K562 (cell line): ENCODE results near the gene LDAH. TPM values are rescaled to one million over a fixed set of nuclear protein-coding genes. Genes with fewer than 3 reads are reported as not detected.

ENCODE experiments used
- ATAC-seq: fragments of 200-7000 bp; cut with Tn5 transposase; 3 replicates; pipeline ENCODE4 v1.9.1; 2020; ENCODE audit warnings: moderate library complexity
- BruUV-seq: library from RNA; stranded (reverse); fragments of 400-500 nt; replicated peaks from 2 replicates; lab custom pipeline; 2021; lab: Mats Ljungman, UMichigan
- CTCF ChIA-PET: fragments of 300-600 bp; formaldehyde crosslinking; extraction: SDS; loops from one replicate; lab custom pipeline; 2021; ENCODE audit warnings: low intra/inter-chr PET ratio; lab: Yijun Ruan, JAX
- POLR2A ChIA-PET: fragments of 300-600, 350-650 bp; sonication (Branson Sonifier 250); formaldehyde crosslinking; extraction: SDS; loops from one replicate; lab custom pipeline; 2021; ENCODE audit warnings: antibody characterized with exemption, inconsistent platforms; lab: Yijun Ruan, JAX
- DNase-seq, 4 experiments: peaks; one replicate each; pipeline versions ENCODE4 v3.0.0 to v3.0.0-alpha.2; 2011 to 2018; ENCODE audit warnings: low spot score in 3 of 4, mixed read lengths in 3 of 4; ENCODE audit errors: extremely low read depth in 1 of 4
- FAIRE-seq: peaks from 2 replicates; lab custom pipeline; 2011; peaks lifted over from hg19 to GRCh38; lab: Jason Lieb, UNC
- H2AFZ ChIP-seq: 2 replicates; pipeline ENCODE4 v1.6.0; 2011; ENCODE audit warnings: low read depth, low read length, control low read depth, inconsistent platforms
- H3K27ac ChIP-seq: fragments of 200-600 bp; 3 replicates; pipeline ENCODE4 v1.8.0; 2011; ENCODE audit warnings: low read depth, mild to moderate bottlenecking, control low read depth, inconsistent platforms, low read length, moderate library complexity, mixed read lengths; ENCODE audit errors: extremely low read depth
- H3K27me3 ChIP-seq, 2 experiments: fragments of 300-600 bp in 1 of 2; 2 replicates in 1 of 2; 3 replicates in 1 of 2; pipeline versions ENCODE4 v1.6.0 to v1.8.0; 2011; ENCODE audit warnings: inconsistent platforms in 2 of 2, low read length in 2 of 2, mild to moderate bottlenecking in 1 of 2, mixed read lengths in 1 of 2, moderate library complexity in 1 of 2; ENCODE audit not compliant: control insufficient read depth in 2 of 2, insufficient read depth in 2 of 2
- H3K36me3 ChIP-seq: fragments of 300-600 bp; 3 replicates; pipeline ENCODE4 v1.8.0; 2011; ENCODE audit warnings: mild to moderate bottlenecking, low read length, inconsistent platforms; ENCODE audit not compliant: control insufficient read depth, insufficient read depth
- H3K4me1 ChIP-seq, 2 experiments: fragments of 200-600 bp in 1 of 2; replicated peaks in 1 of 2; 2 replicates in 1 of 2; 3 replicates in 1 of 2; pipeline versions ENCODE4 v1.5.1 to v1.8.0; 2011; ENCODE audit warnings: inconsistent platforms in 2 of 2, low read length in 2 of 2, mild to moderate bottlenecking in 1 of 2, mixed read lengths in 1 of 2, moderate library complexity in 1 of 2; ENCODE audit not compliant: control insufficient read depth in 2 of 2, insufficient read depth in 2 of 2
- H3K4me2 ChIP-seq: 2 replicates; pipeline ENCODE4 v1.6.1; 2011; ENCODE audit warnings: low read length, control low read depth, inconsistent platforms, mixed read lengths; ENCODE audit not compliant: insufficient read depth
- H3K4me3 ChIP-seq: fragments of 200-600 bp; sonication (generic), shearing (Covaris generic); 2 replicates; pipeline ENCODE4 v1.5.1; 2016; ENCODE audit warnings: control low read depth, inconsistent platforms
- H3K79me2 ChIP-seq: fragments of 200-600 bp; 3 replicates; pipeline ENCODE4 v1.8.0; 2011; ENCODE audit warnings: low read length, inconsistent platforms; ENCODE audit not compliant: control insufficient read depth, insufficient read depth
- H3K9ac ChIP-seq, 2 experiments: 2 replicates each; pipeline versions ENCODE4 v1.6.0 to v1.6.1; 2011; ENCODE audit warnings: low read depth in 2 of 2, low read length in 2 of 2, control low read depth in 1 of 2, inconsistent platforms in 1 of 2, mild to moderate bottlenecking in 1 of 2, mixed read lengths in 1 of 2; ENCODE audit not compliant: insufficient read depth in 1 of 2
- H3K9me1 ChIP-seq: one replicate; pipeline ENCODE4 v1.6.0; 2011; ENCODE audit warnings: inconsistent platforms, mild to moderate bottlenecking, low read length, moderate library complexity; ENCODE audit not compliant: control insufficient read depth, insufficient read depth
- H3K9me3 ChIP-seq: replicated peaks from 2 replicates; pipeline ENCODE4 v1.5.1; 2011; ENCODE audit warnings: low read depth, low read length, inconsistent platforms; ENCODE audit not compliant: control insufficient read depth, insufficient read depth
- H4K20me1 ChIP-seq: replicated peaks from 2 replicates; pipeline ENCODE4 v1.6.1; 2011; ENCODE audit warnings: low read length, inconsistent platforms, mixed read lengths; ENCODE audit not compliant: control insufficient read depth, insufficient read depth
- E4F1 ChIP-seq: fragments of 250-450 bp; sonication (Bioruptor Pico); IDR thresholded peaks from 2 replicates; pipeline ENCODE4 v1.5.0; 2021; ENCODE audit warnings: mild to moderate bottlenecking, borderline replicate concordance
- IRF1 ChIP-seq: sonication (generic); formaldehyde crosslinking; IDR thresholded peaks from 2 replicates; pipeline ENCODE4 v1.8.0; 2022; ENCODE audit warnings: missing genetic modification reagents, mild to moderate bottlenecking, borderline replicate concordance
- MNT ChIP-seq, 2 experiments: fragments of 450-650 bp; conservative IDR thresholded peaks; 2 replicates each; pipeline ENCODE4 v1.6.1; 2017; ENCODE audit warnings: mild to moderate bottlenecking in 2 of 2, moderate library complexity in 2 of 2
- SMARCB1 ChIP-seq: IDR thresholded peaks from 2 replicates; pipeline ENCODE4 v1.6.1; 2011; ENCODE audit warnings: improper control_type of control experiment, low read depth; ENCODE audit not compliant: insufficient read length
- SNIP1 ChIP-seq: fragments of 450-650 bp; IDR thresholded peaks from 2 replicates; pipeline ENCODE4 v1.7.1; 2017; ENCODE audit warnings: low read depth, mild to moderate bottlenecking
- ZNF232 ChIP-seq: sonication (generic); formaldehyde crosslinking; IDR thresholded peaks from 2 replicates; pipeline ENCODE4 v1.8.0; 2022; ENCODE audit warnings: mild to moderate bottlenecking, missing genetic modification reagents
- WGBS: fragments of 100-300 bp; shearing (Covaris generic); methylation state at CpG from one replicate; pipeline ENCODE4 v1.1.6; 2016; ENCODE audit warnings: low coverage, mixed read lengths; ENCODE audit not compliant: insufficient coverage; ENCODE audit errors: missing lambda C conversion rate; 5-methylcytosine and 5-hydroxymethylcytosine counted together
- in situ Hi-C: fragments of 300-500 bp; cut with MboI; formaldehyde crosslinking; loops from 4 replicates; pipeline ENCODE4 v1.15.0; 2018; ENCODE audit warnings: inconsistent platforms, mixed read lengths
- intact Hi-C: fragments of 100-400 bp; cut with micrococcal nuclease; formaldehyde crosslinking; loops from 2 replicates; pipeline ENCODE4 v1.14.2; 2022
- polyA plus RNA-seq, 8 experiments: library from polyadenylated mRNA; depleted of rRNA in 4 of 8; stranded (reverse) in 5 of 8; unstranded in 3 of 8; fragments of >200 nt; fragmentation: Nextera tagmentation in 2 of 8; fragmentation: Illumina TruSeq in 1 of 8; extraction: Ambion mirVana in 2 of 8; extraction: Trizol in 1 of 8; gene quantifications; 2 replicates each; pipeline versions ENCODE4 v1.2.1 to v1.2.3, GENCODE V29; 2011 to 2014; ENCODE audit warnings: inconsistent platforms in 1 of 8, missing spikeins in 1 of 8
- total RNA-seq, 7 experiments: library from RNA; depleted of rRNA in 6 of 7; stranded (reverse); fragments of >200 nt in 6 of 7; fragmentation: Illumina TruSeq in 2 of 7; extraction: Trizol in 2 of 7; gene quantifications; 2 replicates each; pipeline versions ENCODE4 v1.2.1 to v1.2.3, GENCODE V29; 2011 to 2021; ENCODE audit warnings: low replicate concordance in 1 of 7
- TF ChIP-seq, protein P1 (sequence below): sonication (generic); formaldehyde crosslinking; IDR thresholded peaks from 2 replicates; pipeline ENCODE4 v1.8.0; 2022; ENCODE audit warnings: missing genetic modification reagents, mild to moderate bottlenecking, borderline replicate concordance

The LDAH gene
- total and polyA plus RNA-seq, 9 of the 15 experiments (the other 6 are each of a cell fraction or from before 2014, with no cell fraction given), result 22.3 to 60.1 (median 40.0) TPM

DNA sequence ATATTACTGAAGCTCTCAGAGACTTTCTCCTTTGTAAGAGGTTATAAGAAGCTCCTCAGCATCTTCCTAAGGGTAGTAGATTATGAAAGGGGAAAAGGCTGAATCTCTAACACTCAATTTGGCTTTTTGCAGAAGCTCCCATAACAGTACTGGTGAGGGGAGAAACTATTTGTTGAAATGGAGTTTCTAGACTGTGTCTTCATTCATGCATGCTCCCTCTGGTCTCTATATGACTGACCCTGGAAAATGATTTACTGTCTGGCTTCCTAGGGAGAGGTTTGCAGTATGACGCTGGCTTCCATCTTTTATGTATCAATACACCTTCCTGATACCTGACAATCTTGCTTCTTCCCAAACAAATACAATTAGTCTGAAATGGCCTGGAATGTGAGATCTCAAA is 63.9 kb downstream of the LDAH start:
- H2AFZ ChIP-seq, result no peak overlapping the region
- no peak overlapping the region for H3K9ac ChIP-seq
- no peak overlapping the region for H3K27ac ChIP-seq
- FAIRE-seq, result peak; percentile 29
- no peak for ATAC-seq
- TF ChIP-seq SMARCB1, result no peak
- TF ChIP-seq, protein P1, sequence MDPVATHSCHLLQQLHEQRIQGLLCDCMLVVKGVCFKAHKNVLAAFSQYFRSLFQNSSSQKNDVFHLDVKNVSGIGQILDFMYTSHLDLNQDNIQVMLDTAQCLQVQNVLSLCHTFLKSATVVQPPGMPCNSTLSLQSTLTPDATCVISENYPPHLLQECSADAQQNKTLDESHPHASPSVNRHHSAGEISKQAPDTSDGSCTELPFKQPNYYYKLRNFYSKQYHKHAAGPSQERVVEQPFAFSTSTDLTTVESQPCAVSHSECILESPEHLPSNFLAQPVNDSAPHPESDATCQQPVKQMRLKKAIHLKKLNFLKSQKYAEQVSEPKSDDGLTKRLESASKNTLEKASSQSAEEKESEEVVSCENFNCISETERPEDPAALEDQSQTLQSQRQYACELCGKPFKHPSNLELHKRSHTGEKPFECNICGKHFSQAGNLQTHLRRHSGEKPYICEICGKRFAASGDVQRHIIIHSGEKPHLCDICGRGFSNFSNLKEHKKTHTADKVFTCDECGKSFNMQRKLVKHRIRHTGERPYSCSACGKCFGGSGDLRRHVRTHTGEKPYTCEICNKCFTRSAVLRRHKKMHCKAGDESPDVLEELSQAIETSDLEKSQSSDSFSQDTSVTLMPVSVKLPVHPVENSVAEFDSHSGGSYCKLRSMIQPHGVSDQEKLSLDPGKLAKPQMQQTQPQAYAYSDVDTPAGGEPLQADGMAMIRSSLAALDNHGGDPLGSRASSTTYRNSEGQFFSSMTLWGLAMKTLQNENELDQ (CRISPR knock-in tag), result no peak
- TF ChIP-seq ZNF232 (CRISPR knock-in tag), result no peak
- no peak for TF ChIP-seq MNT (conservative IDR thresholded peaks at IDR 0.05)
- TF ChIP-seq IRF1 (CRISPR knock-in tag), result no peak
- TF ChIP-seq SNIP1, result no peak
- TF ChIP-seq E4F1 (CRISPR knock-in tag), result no peak
- TF ChIP-seq, all 486 proteins: peak for 0
- in situ Hi-C loops (no loop called here), intact Hi-C loops (no loop called here)
- Histone ChIP-seq H3K9me3 (0 out of 2 replicates have a peak, but pooled peaks cover 3% of the 10 kb centered on the region), H4K20me1 (no peaks in the 10 kb centered on the region), H3K4me2 (no peak overlapping the region), H3K27me3 (no peaks in the 10 kb centered on the region), H3K36me3 (peaks cover 13% of the 10 kb centered on the region; the same call in 2 of the 3 replicates), H3K4me3 (no peak overlapping the region), H3K4me1 (no peaks in the 10 kb centered on the region), H3K9me1 (no peaks in the 10 kb centered on the region), H3K79me2 (no peaks in the 10 kb centered on the region)
- WGBS, result 92% methylated on average over 1 of the region's 1 CpG
- no TSS peak for BruUV-seq
- POLR2A ChIA-PET, result interaction anchor here (1.0 to 2.7 kb wide), 3 partner anchors 10 to 23 kb away, joined by 3 to 21 read pairs (median 3); no protein-coding TSS in a partner anchor
- no peak for DNase-seq
- CTCF ChIA-PET, result no interaction called here
